Measurements from ENCODE around the gene L3MBTL3.

DNA sequence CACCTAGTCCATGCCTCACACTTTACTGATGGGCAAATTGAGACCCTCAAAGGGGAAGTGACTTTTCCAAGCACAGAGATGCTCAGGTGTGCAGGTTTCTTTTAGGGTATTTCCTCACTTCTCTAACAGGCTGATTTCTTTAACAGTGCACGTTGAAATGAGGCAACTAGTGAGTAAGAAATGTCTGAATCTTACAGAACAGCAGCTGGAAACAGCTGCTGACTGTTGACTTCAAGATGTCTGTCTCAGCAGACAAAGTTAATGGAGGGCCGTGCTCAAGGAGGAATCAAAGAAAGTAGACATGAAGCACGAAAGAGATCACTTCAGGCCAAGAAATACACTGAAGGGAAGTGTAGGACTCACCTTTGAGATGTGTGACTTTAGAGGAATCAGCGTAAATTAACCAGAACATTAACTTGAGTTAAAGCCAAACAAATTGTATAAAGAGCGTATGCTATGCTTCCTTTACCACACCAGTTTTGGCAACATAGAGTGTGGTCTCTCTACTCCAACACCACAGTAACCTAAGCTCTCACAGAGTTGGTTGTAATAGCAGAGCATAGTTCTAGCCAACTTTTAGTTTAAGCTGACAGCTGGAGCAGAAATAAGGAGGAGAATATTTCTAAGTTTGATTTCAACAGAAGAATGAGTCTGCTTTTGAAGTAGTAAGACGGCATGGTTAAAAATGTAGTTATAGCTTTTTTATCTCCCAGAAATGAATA, 143.5 kb downstream of the L3MBTL3 start:
- TF ChIP-seq, protein P1, sequence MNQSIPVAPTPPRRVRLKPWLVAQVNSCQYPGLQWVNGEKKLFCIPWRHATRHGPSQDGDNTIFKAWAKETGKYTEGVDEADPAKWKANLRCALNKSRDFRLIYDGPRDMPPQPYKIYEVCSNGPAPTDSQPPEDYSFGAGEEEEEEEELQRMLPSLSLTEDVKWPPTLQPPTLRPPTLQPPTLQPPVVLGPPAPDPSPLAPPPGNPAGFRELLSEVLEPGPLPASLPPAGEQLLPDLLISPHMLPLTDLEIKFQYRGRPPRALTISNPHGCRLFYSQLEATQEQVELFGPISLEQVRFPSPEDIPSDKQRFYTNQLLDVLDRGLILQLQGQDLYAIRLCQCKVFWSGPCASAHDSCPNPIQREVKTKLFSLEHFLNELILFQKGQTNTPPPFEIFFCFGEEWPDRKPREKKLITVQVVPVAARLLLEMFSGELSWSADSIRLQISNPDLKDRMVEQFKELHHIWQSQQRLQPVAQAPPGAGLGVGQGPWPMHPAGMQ (IDR thresholded peaks at IDR 0.05; ENCODE audit: borderline replicate concordance): no peak
- TF ChIP-seq HDGF (IDR thresholded peaks at IDR 0.05) (no peak), NFYB (IDR thresholded peaks at IDR 0.05; ENCODE audit: insufficient read depth, low read depth, low read length) (no peak), CEBPB (IDR thresholded peaks at IDR 0.05; ENCODE audit: borderline replicate concordance in 1 of 2, low read depth in 2 of 2, low read length in 2 of 2) (no peak), RCOR1 (conservative IDR thresholded peaks at IDR 0.05; ENCODE audit: low read depth, low read length) (no peak), EP300 (IDR thresholded peaks at IDR 0.05; ENCODE audit: borderline replicate concordance in 1 of 2, control insufficient read depth in 1 of 2, low read depth in 2 of 2, low read length in 2 of 2) (no peak), ZNF274 (IDR thresholded peaks at IDR 0.05; ENCODE audit: insufficient read depth, insufficient read length) (no peak), POLR2AphosphoS2 (IDR thresholded peaks at IDR 0.05; ENCODE audit: low read depth, low read length) (no peak), SIN3A (IDR thresholded peaks at IDR 0.05; ENCODE audit: low read depth, low read length) (no peak)
- TF ChIP-seq, protein P2, sequence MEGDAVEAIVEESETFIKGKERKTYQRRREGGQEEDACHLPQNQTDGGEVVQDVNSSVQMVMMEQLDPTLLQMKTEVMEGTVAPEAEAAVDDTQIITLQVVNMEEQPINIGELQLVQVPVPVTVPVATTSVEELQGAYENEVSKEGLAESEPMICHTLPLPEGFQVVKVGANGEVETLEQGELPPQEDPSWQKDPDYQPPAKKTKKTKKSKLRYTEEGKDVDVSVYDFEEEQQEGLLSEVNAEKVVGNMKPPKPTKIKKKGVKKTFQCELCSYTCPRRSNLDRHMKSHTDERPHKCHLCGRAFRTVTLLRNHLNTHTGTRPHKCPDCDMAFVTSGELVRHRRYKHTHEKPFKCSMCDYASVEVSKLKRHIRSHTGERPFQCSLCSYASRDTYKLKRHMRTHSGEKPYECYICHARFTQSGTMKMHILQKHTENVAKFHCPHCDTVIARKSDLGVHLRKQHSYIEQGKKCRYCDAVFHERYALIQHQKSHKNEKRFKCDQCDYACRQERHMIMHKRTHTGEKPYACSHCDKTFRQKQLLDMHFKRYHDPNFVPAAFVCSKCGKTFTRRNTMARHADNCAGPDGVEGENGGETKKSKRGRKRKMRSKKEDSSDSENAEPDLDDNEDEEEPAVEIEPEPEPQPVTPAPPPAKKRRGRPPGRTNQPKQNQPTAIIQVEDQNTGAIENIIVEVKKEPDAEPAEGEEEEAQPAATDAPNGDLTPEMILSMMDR (IDR thresholded peaks at IDR 0.05 in 2 of 3, conservative IDR thresholded peaks at IDR 0.05 in 1 of 3; ENCODE audit: control insufficient read depth in 2 of 3, extremely low read depth in 1 of 3, insufficient read depth in 1 of 3, low read depth in 3 of 3, low read length in 3 of 3): no peak
- TF ChIP-seq, protein P3, sequence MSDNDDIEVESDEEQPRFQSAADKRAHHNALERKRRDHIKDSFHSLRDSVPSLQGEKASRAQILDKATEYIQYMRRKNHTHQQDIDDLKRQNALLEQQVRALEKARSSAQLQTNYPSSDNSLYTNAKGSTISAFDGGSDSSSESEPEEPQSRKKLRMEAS (IDR thresholded peaks at IDR 0.05; ENCODE audit: low read depth, low read length): no peak
- TF ChIP-seq, protein P4, sequence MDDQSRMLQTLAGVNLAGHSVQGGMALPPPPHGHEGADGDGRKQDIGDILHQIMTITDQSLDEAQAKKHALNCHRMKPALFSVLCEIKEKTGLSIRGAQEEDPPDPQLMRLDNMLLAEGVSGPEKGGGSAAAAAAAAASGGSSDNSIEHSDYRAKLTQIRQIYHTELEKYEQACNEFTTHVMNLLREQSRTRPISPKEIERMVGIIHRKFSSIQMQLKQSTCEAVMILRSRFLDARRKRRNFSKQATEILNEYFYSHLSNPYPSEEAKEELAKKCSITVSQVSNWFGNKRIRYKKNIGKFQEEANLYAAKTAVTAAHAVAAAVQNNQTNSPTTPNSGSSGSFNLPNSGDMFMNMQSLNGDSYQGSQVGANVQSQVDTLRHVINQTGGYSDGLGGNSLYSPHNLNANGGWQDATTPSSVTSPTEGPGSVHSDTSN (IDR thresholded peaks at IDR 0.05; ENCODE audit: insufficient replicate concordance, low read depth, low read length): no peak
